NCI-H2196 (cell line): Measurements from ENCODE around the gene SARS1.
"Not testable (repeated sequence)": the region's sequence is repeated elsewhere in the genome, so short reads cannot be mapped to it uniquely, and the experiment has no call there.

ENCODE experiments used
- DNase-seq: peaks from one replicate; lab custom pipeline; 2025; ENCODE audit not compliant: unreplicated experiment; lab: John Stamatoyannopoulos, UW

SARS1 gene

GRCh38 chr1:109213824-109214693 is at the start of gene SARS1:
TSS of gene SARS1 (plus strand) at chr1:109213918. CDS start at chr1:109213993, 75 bp downstream.
- DNase-seq = peak; percentile 92

GRCh38 chr1:109164538-109164937 is 49.2 kb upstream of the SARS1 start:
- no peak for DNase-seq

GRCh38 chr1:109167001-109167506 is 46.7 kb upstream of the SARS1 start:
- DNase-seq = no peak

- no peak for DNase-seq
Observed at GRCh38 chr1:109170035-109170764, 43.5 kb upstream of the SARS1 start.

GRCh38 chr1:109171646-109172045 is 42.1 kb upstream of the SARS1 start:
- DNase-seq = no peak

GRCh38 chr1:109176349-109176748 is 37.4 kb upstream of the SARS1 start:
- DNase-seq = not testable (repeated sequence)

GRCh38 chr1:109180715-109181084 is 33.0 kb upstream of the SARS1 start:
- DNase-seq = not testable (repeated sequence)

- DNase-seq = peak; percentile 53
Observed at GRCh38 chr1:109181085-109181806, 32.5 kb upstream of the SARS1 start.

GRCh38 chr1:109181807-109182163 is 31.9 kb upstream of the SARS1 start:
- DNase-seq = no peak

- no peak for DNase-seq
Observed at GRCh38 chr1:109183058-109183738, 30.5 kb upstream of the SARS1 start.

GRCh38 chr1:109184687-109185086 is 29.0 kb upstream of the SARS1 start:
- DNase-seq = no peak

- DNase-seq = no peak
Observed at GRCh38 chr1:109185357-109185756, 28.4 kb upstream of the SARS1 start.

GRCh38 chr1:109185990-109186732 is 27.6 kb upstream of the SARS1 start:
- peak; percentile 36 for DNase-seq

GRCh38 chr1:109186733-109187086 is 27.0 kb upstream of the SARS1 start:
- no peak for DNase-seq

- no peak for DNase-seq
Observed at GRCh38 chr1:109187127-109187526, 26.6 kb upstream of the SARS1 start.

GRCh38 chr1:109188200-109188599 is 25.5 kb upstream of the SARS1 start:
- DNase-seq = no peak

- DNase-seq = no peak
Observed at GRCh38 chr1:109188781-109189180, 24.9 kb upstream of the SARS1 start.

- no peak for DNase-seq
Observed at GRCh38 chr1:109190189-109190588, 23.5 kb upstream of the SARS1 start.

- no peak for DNase-seq
Observed at GRCh38 chr1:109191377-109191776, 22.3 kb upstream of the SARS1 start.

- DNase-seq = no peak
Observed at GRCh38 chr1:109191891-109192290, 21.8 kb upstream of the SARS1 start.
